Measurements from ENCODE around the gene VIL1. TPM values are rescaled to one million over a fixed set of nuclear protein-coding genes. Genes with fewer than 3 reads are reported as not detected.

VIL1 gene
- total RNA-seq, result not detected in 2 replicates

GRCh38 chr2:218418717-218419458, at the start of gene VIL1:
Gene VIL1 (plus strand): TSS chr2:218419123. CDS start chr2:218423779, 4,656 bp downstream.

GRCh38 chr2:218381916-218382366, 37.0 kb upstream of the VIL1 start, which contains the start of gene SLC11A1:
Gene SLC11A1 (plus strand): TSS chr2:218382273. CDS start chr2:218382369, 96 bp downstream.

GRCh38 chr2:218399391-218400166, 19.3 kb upstream of the VIL1 start, which contains the start of gene CTDSP1:
Gene CTDSP1 (plus strand): TSS chr2:218399868. CDS start chr2:218400091, 223 bp downstream.

Other genes starting within 250 kb of the VIL1 start
- 259 and 300 TPM in 2 replicates for gene ARPC2, start 201.9 kb upstream of the VIL1 start, total RNA-seq
- 0.03 and 0.13 TPM in 2 replicates for gene GPBAR1, start 158.1 kb upstream of the VIL1 start, total RNA-seq
- 101 and 111 TPM in 2 replicates for gene AAMP, start 149.0 kb upstream of the VIL1 start, total RNA-seq
- 25.0 and 27.8 TPM in 2 replicates for gene PNKD, start 148.6 kb upstream of the VIL1 start, total RNA-seq
- 297 and 397 TPM in 2 replicates for gene TMBIM1, start 126.6 kb upstream of the VIL1 start, total RNA-seq
- gene CATIP, start 62.3 kb upstream of the VIL1 start, total RNA-seq, result not detected in 2 replicates
- 0.13 TPM in 2 replicates for gene SLC11A1, start 36.9 kb upstream of the VIL1 start, total RNA-seq
- 71.8 and 76.3 TPM in 2 replicates for gene CTDSP1, start 19.3 kb upstream of the VIL1 start, total RNA-seq
- 9.5 and 10.2 TPM in 2 replicates for gene USP37, start 149.2 kb downstream of the VIL1 start, total RNA-seq
- gene CNOT9, start 149.7 kb downstream of the VIL1 start, total RNA-seq, result 29.1 and 34.7 TPM in 2 replicates
- 2.0 and 2.5 TPM in 2 replicates for gene PLCD4, start 188.8 kb downstream of the VIL1 start, total RNA-seq
- 9.1 and 15.4 TPM in 2 replicates for gene ZNF142, start 240.5 kb downstream of the VIL1 start, total RNA-seq
- gene BCS1L, start 240.6 kb downstream of the VIL1 start, total RNA-seq, result 21.4 and 28.5 TPM in 2 replicates

All from smooth muscle cell of the pulmonary artery (primary cell).